HepG2 (cell line): ENCODE measurements around the gene GPR62. TPM values are rescaled to one million over a fixed set of nuclear protein-coding genes. Genes with fewer than 3 reads are reported as not detected.
A peak's percentile ranks its signal among the peaks of the same experiment; 100 is the strongest.

ENCODE experiments used
- ATF6 ChIP-seq: sonication (generic); formaldehyde crosslinking; conservative IDR thresholded peaks from 2 replicates; pipeline ENCODE4 v1.4.0; 2020; ENCODE audit warnings: missing genetic modification reagents
- CHD2 ChIP-seq: IDR thresholded peaks from 2 replicates; pipeline ENCODE4 v1.6.1; 2011; ENCODE audit warnings: low read depth, low read length, improper control_type of control experiment
- GLI4 ChIP-seq: sonication (generic); formaldehyde crosslinking; IDR thresholded peaks from 2 replicates; pipeline ENCODE4 v1.5.1; 2020; ENCODE audit warnings: missing genetic modification reagents, mild to moderate bottlenecking, moderate library complexity, borderline replicate concordance
- HNF1A ChIP-seq, 2 experiments: sonication (generic) in 1 of 2; formaldehyde crosslinking in 1 of 2; IDR thresholded peaks; 2 replicates each; pipeline versions ENCODE4 v1.4.0 to v1.6.1; 2016 to 2020; ENCODE audit warnings: borderline replicate concordance in 1 of 2, low read depth in 1 of 2, mild to moderate bottlenecking in 1 of 2, missing genetic modification reagents in 1 of 2
- MTA3 ChIP-seq: sonication (generic); formaldehyde crosslinking; IDR thresholded peaks from 2 replicates; pipeline ENCODE4 v1.4.0; 2020; ENCODE audit warnings: missing genetic modification reagents
- NFAT5 ChIP-seq: sonication (generic); formaldehyde crosslinking; IDR thresholded peaks from 2 replicates; pipeline ENCODE4 v1.4.0; 2020; ENCODE audit warnings: missing genetic modification reagents
- ZNF124 ChIP-seq: sonication (generic); formaldehyde crosslinking; IDR thresholded peaks from 2 replicates; pipeline ENCODE4 v1.4.0; 2020; ENCODE audit warnings: missing genetic modification reagents
- ZZZ3 ChIP-seq: sonication (generic); formaldehyde crosslinking; IDR thresholded peaks from 2 replicates; pipeline ENCODE4 v1.4.0; 2020; ENCODE audit warnings: missing genetic modification reagents, mild to moderate bottlenecking, borderline replicate concordance
- polyA plus RNA-seq, 8 experiments: library from polyadenylated mRNA; depleted of rRNA in 3 of 8; stranded (reverse) in 7 of 8; unstranded in 1 of 8; fragments of >200 nt; fragmentation: Illumina TruSeq in 4 of 8; extraction: Trizol in 4 of 8; gene quantifications; 2 replicates each; pipeline versions ENCODE4 v1.2.1 to v1.2.3, GENCODE V29; 2011 to 2016; ENCODE audit warnings: low read depth in 4 of 8, missing spikeins in 1 of 8, mixed read lengths in 1 of 8; ENCODE audit not compliant: insufficient read depth in 1 of 8
- total RNA-seq, 5 experiments: library from RNA; depleted of rRNA; stranded (reverse); fragments of >200 nt; fragmentation: Illumina TruSeq; extraction: Trizol; gene quantifications; 2 replicates each; pipeline ENCODE4 v1.2.3, GENCODE V29; 2016; ENCODE audit warnings: low read depth in 1 of 5
- TF ChIP-seq, protein P1 (sequence below): sonication (generic); formaldehyde crosslinking; IDR thresholded peaks from 2 replicates; pipeline ENCODE4 v1.5.1; 2020; ENCODE audit warnings: mild to moderate bottlenecking, missing genetic modification reagents, moderate library complexity

Gene GPR62
- total and polyA plus RNA-seq, 2 of the 13 experiments (the other 11 are each of a cell fraction or from before 2014, with no cell fraction given), result not detected

DNA sequence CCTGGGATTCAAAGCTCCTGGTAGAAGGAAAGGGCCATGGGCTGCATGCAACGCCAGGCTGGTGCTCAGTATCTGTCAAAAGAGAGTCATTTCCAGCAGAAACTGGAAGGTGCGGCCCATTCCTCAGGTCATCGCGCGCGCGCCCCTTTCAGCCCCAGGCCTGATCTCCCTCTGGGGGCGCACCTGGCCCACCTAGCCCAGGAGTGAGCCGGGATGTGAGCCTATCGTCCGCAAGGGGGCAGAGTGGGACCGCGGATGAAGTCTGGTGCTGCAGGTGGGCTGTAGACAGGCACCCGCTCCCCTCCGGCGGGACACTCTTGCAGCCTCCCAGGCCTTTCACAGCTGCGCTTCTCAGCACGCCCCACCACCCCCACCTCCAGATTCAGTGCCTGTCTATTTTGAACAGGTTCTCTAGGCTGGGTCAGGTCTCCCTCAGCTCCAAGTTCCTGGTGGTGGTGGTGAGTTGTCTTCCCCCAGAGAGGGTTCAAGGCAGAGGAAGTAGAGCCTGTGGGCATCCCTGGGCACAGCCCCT is 46.3 kb downstream of the GPR62 start (continued):
- TF ChIP-seq HNF1A (IDR thresholded peaks at IDR 0.05; ENCODE audit: low read depth), result no peak
- TF ChIP-seq HNF1A (CRISPR knock-in tag; IDR thresholded peaks at IDR 0.05; ENCODE audit: borderline replicate concordance), result no peak
- TF ChIP-seq ZNF124 (CRISPR knock-in tag), result 0 out of 2 replicates have a peak, but pooled peaks have one; percentile 61
- TF ChIP-seq ATF6, result no peak
- TF ChIP-seq CHD2, result no peak
- no peak for TF ChIP-seq GLI4 (CRISPR knock-in tag)
- no peak for TF ChIP-seq MTA3 (CRISPR knock-in tag)
- no peak for TF ChIP-seq ZZZ3
- TF ChIP-seq NFAT5 (CRISPR knock-in tag), result no peak
- TF ChIP-seq, protein P1, sequence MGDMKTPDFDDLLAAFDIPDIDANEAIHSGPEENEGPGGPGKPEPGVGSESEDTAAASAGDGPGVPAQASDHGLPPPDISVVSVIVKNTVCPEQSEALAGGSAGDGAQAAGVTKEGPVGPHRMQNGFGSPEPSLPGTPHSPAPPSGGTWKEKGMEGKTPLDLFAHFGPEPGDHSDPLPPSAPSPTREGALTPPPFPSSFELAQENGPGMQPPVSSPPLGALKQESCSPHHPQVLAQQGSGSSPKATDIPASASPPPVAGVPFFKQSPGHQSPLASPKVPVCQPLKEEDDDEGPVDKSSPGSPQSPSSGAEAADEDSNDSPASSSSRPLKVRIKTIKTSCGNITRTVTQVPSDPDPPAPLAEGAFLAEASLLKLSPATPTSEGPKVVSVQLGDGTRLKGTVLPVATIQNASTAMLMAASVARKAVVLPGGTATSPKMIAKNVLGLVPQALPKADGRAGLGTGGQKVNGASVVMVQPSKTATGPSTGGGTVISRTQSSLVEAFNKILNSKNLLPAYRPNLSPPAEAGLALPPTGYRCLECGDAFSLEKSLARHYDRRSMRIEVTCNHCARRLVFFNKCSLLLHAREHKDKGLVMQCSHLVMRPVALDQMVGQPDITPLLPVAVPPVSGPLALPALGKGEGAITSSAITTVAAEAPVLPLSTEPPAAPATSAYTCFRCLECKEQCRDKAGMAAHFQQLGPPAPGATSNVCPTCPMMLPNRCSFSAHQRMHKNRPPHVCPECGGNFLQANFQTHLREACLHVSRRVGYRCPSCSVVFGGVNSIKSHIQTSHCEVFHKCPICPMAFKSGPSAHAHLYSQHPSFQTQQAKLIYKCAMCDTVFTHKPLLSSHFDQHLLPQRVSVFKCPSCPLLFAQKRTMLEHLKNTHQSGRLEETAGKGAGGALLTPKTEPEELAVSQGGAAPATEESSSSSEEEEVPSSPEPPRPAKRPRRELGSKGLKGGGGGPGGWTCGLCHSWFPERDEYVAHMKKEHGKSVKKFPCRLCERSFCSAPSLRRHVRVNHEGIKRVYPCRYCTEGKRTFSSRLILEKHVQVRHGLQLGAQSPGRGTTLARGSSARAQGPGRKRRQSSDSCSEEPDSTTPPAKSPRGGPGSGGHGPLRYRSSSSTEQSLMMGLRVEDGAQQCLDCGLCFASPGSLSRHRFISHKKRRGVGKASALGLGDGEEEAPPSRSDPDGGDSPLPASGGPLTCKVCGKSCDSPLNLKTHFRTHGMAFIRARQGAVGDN, result peak; percentile 69
